Measurements from ENCODE around the gene HOXA7.
A peak's percentile ranks its signal among the peaks of the same experiment; 100 is the strongest.

HOXA7 gene

GRCh38 chr7:27158436-27159265, 2.2 kb upstream of the HOXA7 start:
- DNase-seq: no peak

- no peak for DNase-seq
Measured at GRCh38 chr7:27157702-27158431, 1.4 kb upstream of the HOXA7 start.

GRCh38 chr7:27156916-27157701, 634 bp upstream of the HOXA7 start:
- no peak for DNase-seq

- DNase-seq: no peak
Measured at GRCh38 chr7:27155816-27156507, 513 bp downstream of the HOXA7 start.

- no peak for DNase-seq
Measured at GRCh38 chr7:27154901-27155815, 1.3 kb downstream of the HOXA7 start.

- no peak for DNase-seq
Measured at GRCh38 chr7:27154369-27154768, 2.1 kb downstream of the HOXA7 start.

GRCh38 chr7:27153526-27153925, 2.9 kb downstream of the HOXA7 start:
- no peak for DNase-seq

- no peak for DNase-seq
Measured at GRCh38 chr7:27152816-27153442, 3.5 kb downstream of the HOXA7 start.

- peak; percentile 90 for DNase-seq
Measured at GRCh38 chr7:27151931-27152815, 4.3 kb downstream of the HOXA7 start, which contains the start of gene HOXA3. HOXA3 (minus strand) TSS chr7:27152583; CDS start chr7:27110640, 41,943 bp downstream.

GRCh38 chr7:27151341-27151930, 5.0 kb downstream of the HOXA7 start:
- no peak for DNase-seq

- DNase-seq: peak; percentile 94
Measured at GRCh38 chr7:27150568-27151340, 5.7 kb downstream of the HOXA7 start.

- peak; percentile 84 for DNase-seq
Measured at GRCh38 chr7:27149842-27150567, 6.5 kb downstream of the HOXA7 start.

GRCh38 chr7:27148756-27149641, 7.5 kb downstream of the HOXA7 start:
- DNase-seq: peak; percentile 73

- peak; percentile 76 for DNase-seq
Measured at GRCh38 chr7:27148031-27148755, 8.3 kb downstream of the HOXA7 start.

GRCh38 chr7:27147199-27148030, 9.1 kb downstream of the HOXA7 start, which contains the start of gene HOXA6:
HOXA6 (minus strand) TSS chr7:27147774; CDS start chr7:27147749, 25 bp downstream.
- DNase-seq: peak; percentile 36

All from NCI-H69 (cell line).